Astrocyte of the spinal cord (primary cell): Measurements from ENCODE around the gene WNT3A.
"Not testable (repeated sequence)": the region's sequence is repeated elsewhere in the genome, so short reads cannot be mapped to it uniquely, and the experiment has no call there.

Experiments used
- DNase-seq: peaks from one replicate; pipeline ENCODE4 v3.0.0; 2011; ENCODE audit warnings: low read depth, low spot score
- H3K4me3 ChIP-seq: 2 replicates; pipeline ENCODE4 v1.5.1; 2011; ENCODE audit warnings: low read depth, mild to moderate bottlenecking, low read length, moderate library complexity
- in situ Hi-C: cut with HindIII; loops from 2 replicates; pipeline ENCODE4 v1.10.0; 2017; ENCODE audit warnings: low sequenced_read_pairs
- TF ChIP-seq, protein P1 (sequence below): IDR thresholded peaks from 2 replicates; pipeline ENCODE4 v1.5.1; 2012; ENCODE audit warnings: low read depth, mild to moderate bottlenecking, low read length, inconsistent platforms

Gene WNT3A

GRCh38 chr1:228017356-228018124 lies 10.7 kb downstream of the WNT3A start:
- H3K4me3 ChIP-seq: no peak overlapping the region
- DNase-seq: no peak
- TF ChIP-seq, protein P1, sequence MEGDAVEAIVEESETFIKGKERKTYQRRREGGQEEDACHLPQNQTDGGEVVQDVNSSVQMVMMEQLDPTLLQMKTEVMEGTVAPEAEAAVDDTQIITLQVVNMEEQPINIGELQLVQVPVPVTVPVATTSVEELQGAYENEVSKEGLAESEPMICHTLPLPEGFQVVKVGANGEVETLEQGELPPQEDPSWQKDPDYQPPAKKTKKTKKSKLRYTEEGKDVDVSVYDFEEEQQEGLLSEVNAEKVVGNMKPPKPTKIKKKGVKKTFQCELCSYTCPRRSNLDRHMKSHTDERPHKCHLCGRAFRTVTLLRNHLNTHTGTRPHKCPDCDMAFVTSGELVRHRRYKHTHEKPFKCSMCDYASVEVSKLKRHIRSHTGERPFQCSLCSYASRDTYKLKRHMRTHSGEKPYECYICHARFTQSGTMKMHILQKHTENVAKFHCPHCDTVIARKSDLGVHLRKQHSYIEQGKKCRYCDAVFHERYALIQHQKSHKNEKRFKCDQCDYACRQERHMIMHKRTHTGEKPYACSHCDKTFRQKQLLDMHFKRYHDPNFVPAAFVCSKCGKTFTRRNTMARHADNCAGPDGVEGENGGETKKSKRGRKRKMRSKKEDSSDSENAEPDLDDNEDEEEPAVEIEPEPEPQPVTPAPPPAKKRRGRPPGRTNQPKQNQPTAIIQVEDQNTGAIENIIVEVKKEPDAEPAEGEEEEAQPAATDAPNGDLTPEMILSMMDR: no peak
- in situ Hi-C loops: no loop called here

- TF ChIP-seq, protein P1: no peak
- in situ Hi-C loops: no loop called here
- H3K4me3 ChIP-seq: no peak overlapping the region
- no peak for DNase-seq
Observed at GRCh38 chr1:228018125-228018398, 11.3 kb downstream of the WNT3A start.

DNA sequence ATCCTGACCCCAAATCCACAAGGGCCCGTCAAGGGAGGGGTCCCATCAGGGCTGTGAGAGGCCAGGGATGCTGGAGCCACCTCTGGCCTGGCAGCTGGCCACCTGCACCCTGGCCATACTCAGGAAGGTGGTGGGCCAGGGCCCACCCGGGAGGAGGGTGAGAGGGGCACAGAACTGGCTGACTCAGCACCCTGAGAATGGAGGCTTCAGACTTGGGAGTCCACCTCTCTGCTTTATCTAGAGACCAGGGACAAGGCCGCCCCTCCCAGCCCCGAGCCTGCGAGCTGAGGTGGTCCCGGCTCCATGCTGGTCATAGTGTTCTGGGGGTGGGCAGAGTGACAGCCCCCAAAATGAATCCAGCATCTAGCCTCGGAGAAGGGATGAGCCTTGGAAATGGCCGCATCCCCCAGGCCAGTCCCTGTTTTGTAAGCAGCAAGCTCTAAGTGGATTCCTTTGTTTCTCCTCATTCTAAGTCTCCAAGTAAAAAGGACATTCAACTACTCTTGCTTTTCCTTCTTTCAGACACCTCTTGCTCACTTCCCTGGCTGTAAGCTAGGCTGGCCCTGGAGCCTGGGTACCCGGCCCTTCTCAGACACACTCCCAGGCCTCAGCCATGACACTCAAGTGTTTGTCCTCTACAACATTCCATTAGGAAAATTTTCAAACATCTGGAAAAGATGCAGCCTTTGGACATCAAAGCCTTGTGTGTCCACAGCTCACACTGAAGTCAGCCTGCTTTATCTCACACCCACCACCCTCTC lies 12.3 kb downstream of the WNT3A start:
- TF ChIP-seq, protein P1: no peak
- in situ Hi-C loops: no loop called here
- H3K4me3 ChIP-seq: no peak overlapping the region
- no peak for DNase-seq

DNA sequence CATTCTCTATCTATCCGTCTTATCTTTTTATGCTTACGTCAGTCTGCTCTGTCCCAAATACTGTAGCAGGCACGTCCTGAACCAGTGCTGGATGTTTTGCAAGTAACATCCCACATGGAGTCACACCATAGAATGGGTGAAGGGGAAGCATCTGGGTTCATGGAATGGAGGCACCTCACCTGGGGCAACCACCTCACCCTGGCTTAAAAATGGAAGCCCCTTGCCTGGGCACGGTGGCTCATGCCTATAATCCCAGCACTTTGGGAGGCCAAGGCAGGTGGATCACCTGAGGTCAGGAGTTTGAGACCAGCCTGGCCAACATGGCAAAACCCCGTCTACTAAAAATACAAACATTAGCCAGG lies 12.9 kb downstream of the WNT3A start:
- DNase-seq, H3K4me3 ChIP-seq, in situ Hi-C loops: not testable (repeated sequence)

GRCh38 chr1:228020686-228021354 lies 14.0 kb downstream of the WNT3A start:
- DNase-seq: no peak
- in situ Hi-C loops: no loop called here
- H3K4me3 ChIP-seq: no peak overlapping the region
- TF ChIP-seq, protein P1: no peak

GRCh38 chr1:228021355-228022030 lies 14.7 kb downstream of the WNT3A start:
- TF ChIP-seq, protein P1: no peak
- in situ Hi-C loops: no loop called here
- no peak overlapping the region for H3K4me3 ChIP-seq
- no peak for DNase-seq
